A673 (cell line): Measurements from ENCODE around the gene MXD1. TPM values are rescaled to one million over a fixed set of nuclear protein-coding genes. Genes with fewer than 3 reads are reported as not detected.
"Not testable (repeated sequence)": the region's sequence is repeated elsewhere in the genome, so short reads cannot be mapped to it uniquely, and the experiment has no call there.

Experiments
- BruUV-seq: library from RNA; stranded (reverse); fragments of 400-500 nt; replicated peaks from 2 replicates; lab custom pipeline; 2021; lab: Mats Ljungman, UMichigan
- CTCF ChIA-PET: fragments of 300-600 bp; sonication (Branson Sonifier 250); formaldehyde crosslinking; loops from one replicate; lab custom pipeline; 2022; ENCODE audit warnings: antibody characterized with exemption; lab: Charles Lee
- POLR2A ChIA-PET: fragments of 300-600 bp; sonication (Branson Sonifier 250); formaldehyde crosslinking; loops from one replicate; lab custom pipeline; 2022; ENCODE audit warnings: antibody characterized with exemption; ENCODE audit not compliant: low non-redundant PET; lab: Charles Lee
- DNase-seq: peaks from one replicate; pipeline ENCODE4 v3.0.0-alpha.2; 2015; ENCODE audit warnings: low spot score
- H3K27ac ChIP-seq: fragments of 200-600 bp; sonication (generic); 2 replicates; pipeline ENCODE4 v1.5.1; 2016; ENCODE audit warnings: mixed run types, low read depth, mild to moderate bottlenecking, mixed read lengths, antibody characterized with exemption, low read length; ENCODE audit not compliant: poor library complexity, severe bottlenecking
- H3K27me3 ChIP-seq: fragments of 200-600 bp; sonication (generic); replicated peaks from 2 replicates; pipeline ENCODE4 v1.6.1; 2017; ENCODE audit warnings: mixed run types, low read depth, mild to moderate bottlenecking, mixed read lengths, antibody characterized with exemption, low read length; ENCODE audit not compliant: insufficient read depth, poor library complexity
- H3K36me3 ChIP-seq: fragments of 200-600 bp; sonication (generic); 2 replicates; pipeline ENCODE4 v1.6.1; 2016; ENCODE audit warnings: mixed run types, mild to moderate bottlenecking, mixed read lengths, antibody characterized with exemption, low read length; ENCODE audit not compliant: insufficient read depth, poor library complexity, severe bottlenecking
- H3K4me1 ChIP-seq: fragments of 200-600 bp; sonication (generic); 2 replicates; pipeline ENCODE4 v1.6.1; 2017; ENCODE audit warnings: mixed run types, mild to moderate bottlenecking, mixed read lengths, antibody characterized with exemption, low read length; ENCODE audit not compliant: insufficient read depth, poor library complexity, severe bottlenecking
- H3K4me3 ChIP-seq: fragments of 200-600 bp; sonication (generic); 2 replicates; pipeline ENCODE4 v1.5.1; 2016; ENCODE audit warnings: low read depth, mixed run types, mild to moderate bottlenecking, mixed read lengths, low read length; ENCODE audit not compliant: poor library complexity, severe bottlenecking
- H3K9me3 ChIP-seq: fragments of 200-600 bp; sonication (generic); 2 replicates; pipeline ENCODE4 v1.6.1; 2016; ENCODE audit warnings: mixed run types, low read depth, mild to moderate bottlenecking, mixed read lengths, antibody characterized with exemption, low read length; ENCODE audit not compliant: poor library complexity, severe bottlenecking
- CTCF ChIP-seq: fragments of 300-800, 200-600 bp; sonication (generic); conservative IDR thresholded peaks from 2 replicates; pipeline ENCODE4 v1.5.1; 2017; ENCODE audit warnings: low read depth, mild to moderate bottlenecking, antibody characterized with exemption, low read length, moderate library complexity, mixed read lengths
- EZH2 ChIP-seq: fragments of 200-600 bp; sonication (generic); IDR thresholded peaks from 2 replicates; pipeline ENCODE4 v1.6.1; 2017; ENCODE audit warnings: borderline replicate concordance, low read depth, mild to moderate bottlenecking, mixed read lengths, antibody characterized with exemption, low read length; ENCODE audit not compliant: poor library complexity, severe bottlenecking
- intact Hi-C: fragments of 100-400 bp; cut with micrococcal nuclease; formaldehyde crosslinking; loops from one replicate; pipeline ENCODE4 v1.10.0; 2022; ENCODE audit not compliant: unreplicated experiment
- total RNA-seq: library from RNA; stranded (reverse); gene quantifications from 2 replicates; pipeline ENCODE4 v1.2.3, GENCODE V29; 2021

Gene MXD1
- total RNA-seq, 1 experiment from 2014 or later = 3.7 TPM

DNA sequence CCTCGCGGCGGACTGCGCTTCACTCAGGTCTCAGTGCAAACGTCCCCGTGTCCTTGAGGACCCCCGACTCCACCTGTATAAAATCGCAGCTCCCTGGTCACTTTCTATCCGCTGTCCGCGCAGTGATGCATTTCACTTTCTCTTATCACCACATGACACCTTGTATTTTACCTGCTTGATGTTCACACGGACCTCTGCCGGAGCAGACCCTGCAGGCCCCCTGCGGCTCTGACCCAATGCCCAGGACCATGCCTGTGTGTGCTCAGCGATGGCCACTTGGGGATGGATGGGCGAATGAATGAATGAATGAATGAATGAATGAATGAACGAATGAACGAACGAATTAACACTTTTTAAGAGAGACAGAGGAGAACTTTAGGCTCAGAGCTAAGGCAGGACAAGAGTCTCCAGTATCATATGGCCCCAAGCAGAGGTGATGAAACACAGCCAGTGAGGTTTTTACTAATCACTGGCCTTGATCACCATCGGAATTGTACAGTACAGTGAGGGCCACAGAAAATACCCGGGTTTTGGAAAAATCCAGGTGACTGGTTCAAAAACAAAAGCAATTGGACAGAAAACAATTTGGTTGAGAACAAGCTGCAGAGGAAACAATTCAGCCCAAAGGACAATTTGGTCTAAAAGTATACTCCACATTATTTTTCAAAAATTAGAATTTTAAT lies 34.2 kb downstream of the MXD1 start:
- Histone ChIP-seq H3K9me3 (no peaks in the 10 kb centered on the region), H3K4me1 (no peaks in the 10 kb centered on the region), H3K27ac (no peak overlapping the region), H3K27me3 (no peaks in the 10 kb centered on the region), H3K4me3 (no peak overlapping the region), H3K36me3 (no peaks in the 10 kb centered on the region)
- TF ChIP-seq CTCF (no peak), EZH2 (no peak)
- intact Hi-C loops = no loop called here
- DNase-seq = no peak
- POLR2A ChIA-PET = no interaction called here
- BruUV-seq = no TSS peak
- CTCF ChIA-PET = no interaction called here

DNA sequence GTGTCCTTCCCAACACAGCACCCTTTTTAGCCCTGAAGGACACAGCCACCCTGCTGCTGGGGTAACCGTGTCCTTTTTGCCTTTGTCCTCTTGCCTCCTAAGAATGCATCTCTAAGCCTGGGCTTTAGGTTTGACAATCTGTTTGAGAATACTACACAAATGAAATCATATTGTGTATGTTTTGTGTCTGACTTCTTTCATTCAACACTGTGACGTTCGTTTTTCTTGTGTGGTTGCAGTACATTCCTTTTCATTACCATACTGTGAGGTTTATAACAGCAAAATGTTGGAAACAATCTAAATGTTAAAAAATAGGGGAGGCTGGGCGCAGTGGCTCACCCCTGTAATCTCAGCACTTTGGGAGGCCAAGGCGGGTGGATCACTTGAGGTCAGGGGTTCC lies 35.3 kb downstream of the MXD1 start:
- ChIA-PET POLR2A (no interaction called here), CTCF (no interaction called here)
- Histone ChIP-seq H3K4me3 (no peak overlapping the region), H3K4me1 (no peaks in the 10 kb centered on the region), H3K36me3 (no peaks in the 10 kb centered on the region), H3K27me3 (no peaks in the 10 kb centered on the region), H3K27ac (no peak overlapping the region), H3K9me3 (no peaks in the 10 kb centered on the region)
- intact Hi-C loops = no loop called here
- no TSS peak for BruUV-seq
- no peak for DNase-seq
- no peak for TF ChIP-seq CTCF
- no peak for TF ChIP-seq EZH2

GRCh38 chr2:69950671-69951070 lies 35.8 kb downstream of the MXD1 start:
- BruUV-seq, POLR2A ChIA-PET, CTCF ChIA-PET: not testable (repeated sequence)

More at GRCh38 chr2:69950671-69951070, 35.8 kb downstream of the MXD1 start:
- H3K27ac ChIP-seq, H3K36me3 ChIP-seq, H3K4me3 ChIP-seq, DNase-seq, H3K4me1 ChIP-seq, intact Hi-C loops, H3K27me3 ChIP-seq, H3K9me3 ChIP-seq: not testable (repeated sequence)
